Stimulated activated CD4-positive, alpha-beta T cell treated with anti-CD3 and anti-CD28 coated beads, Interleukin-4, amount 100 ng/mL, for 48 hours (primary cell): ENCODE measurements around the gene VAT1L.

ENCODE experiments used
- DNase-seq, 2 donors: peaks; one replicate each; pipeline ENCODE4 v3.0.0-alpha.2; 2020; ENCODE audit warnings: low read depth in 2 of 2

VAT1L gene

DNA sequence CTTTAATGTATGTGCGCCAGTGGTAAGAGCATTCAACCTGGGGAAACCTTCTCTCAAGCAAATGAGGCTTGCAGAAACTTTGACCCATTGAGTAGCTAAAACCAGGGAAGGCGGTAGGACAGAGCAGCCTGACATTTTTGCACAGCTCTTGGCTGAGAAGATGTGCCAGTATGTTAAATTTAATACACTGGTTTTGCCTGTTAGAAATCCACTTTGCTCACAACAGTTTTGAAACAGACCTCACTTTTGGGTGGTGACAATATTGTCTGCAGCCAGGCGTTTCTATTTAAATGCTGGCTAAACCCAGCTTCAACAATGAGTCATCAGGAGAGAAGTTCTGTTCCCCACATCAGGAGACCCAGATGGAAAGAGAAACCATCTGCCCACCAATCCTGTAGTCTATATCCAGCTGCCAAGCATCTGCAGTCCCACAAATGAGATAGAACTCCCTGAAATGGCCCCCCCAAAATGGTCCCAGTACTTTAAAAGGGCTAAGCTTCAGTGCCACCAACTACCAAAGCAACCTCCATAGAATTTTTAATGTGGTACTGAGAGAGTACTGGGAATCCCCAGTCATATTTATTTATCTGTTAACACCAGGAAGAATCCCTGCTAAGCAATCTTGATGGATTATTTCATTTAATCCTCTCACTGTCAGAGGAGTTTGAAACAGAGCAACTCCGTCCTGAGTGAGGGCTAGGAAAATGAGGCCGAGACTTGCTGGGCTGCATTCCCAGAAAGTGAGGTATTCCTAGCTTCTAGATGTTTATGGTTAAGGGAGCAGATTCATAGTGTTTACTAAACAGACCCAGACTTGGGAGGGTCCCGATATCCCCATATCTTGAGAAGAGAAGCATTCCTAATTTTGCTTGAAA, 205.0 kb downstream of the VAT1L start:
- no peak for DNase-seq

DNA sequence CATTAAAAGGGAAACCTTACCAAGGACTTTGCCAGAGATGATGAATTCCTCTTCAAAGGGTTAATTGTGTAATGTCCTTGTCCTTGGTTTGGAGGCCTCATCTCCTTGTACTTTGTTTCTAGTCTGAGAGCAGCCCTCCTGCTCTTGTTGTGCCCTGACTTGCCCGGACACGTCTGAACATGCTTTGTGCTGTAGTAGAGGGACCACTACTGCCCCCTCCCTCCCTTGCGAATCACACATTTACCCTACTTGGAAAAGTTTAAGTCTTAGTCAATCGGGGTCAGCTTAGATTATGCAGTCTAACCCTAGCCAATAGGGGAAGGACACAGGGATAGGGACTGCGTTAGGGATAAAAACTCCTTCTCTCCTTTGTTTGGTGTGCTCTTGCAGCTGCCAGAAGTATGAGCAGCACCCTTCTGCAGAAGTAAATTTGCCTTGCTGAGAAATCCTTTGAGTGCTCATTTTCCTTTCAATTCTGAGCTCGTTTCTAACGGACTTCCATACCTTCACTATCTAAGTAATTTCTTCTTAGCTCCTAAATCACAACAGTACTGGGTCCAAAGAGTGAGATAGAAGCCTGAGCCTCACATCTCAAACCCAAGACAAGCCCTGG, 207.6 kb downstream of the VAT1L start:
- no peak for DNase-seq

DNA sequence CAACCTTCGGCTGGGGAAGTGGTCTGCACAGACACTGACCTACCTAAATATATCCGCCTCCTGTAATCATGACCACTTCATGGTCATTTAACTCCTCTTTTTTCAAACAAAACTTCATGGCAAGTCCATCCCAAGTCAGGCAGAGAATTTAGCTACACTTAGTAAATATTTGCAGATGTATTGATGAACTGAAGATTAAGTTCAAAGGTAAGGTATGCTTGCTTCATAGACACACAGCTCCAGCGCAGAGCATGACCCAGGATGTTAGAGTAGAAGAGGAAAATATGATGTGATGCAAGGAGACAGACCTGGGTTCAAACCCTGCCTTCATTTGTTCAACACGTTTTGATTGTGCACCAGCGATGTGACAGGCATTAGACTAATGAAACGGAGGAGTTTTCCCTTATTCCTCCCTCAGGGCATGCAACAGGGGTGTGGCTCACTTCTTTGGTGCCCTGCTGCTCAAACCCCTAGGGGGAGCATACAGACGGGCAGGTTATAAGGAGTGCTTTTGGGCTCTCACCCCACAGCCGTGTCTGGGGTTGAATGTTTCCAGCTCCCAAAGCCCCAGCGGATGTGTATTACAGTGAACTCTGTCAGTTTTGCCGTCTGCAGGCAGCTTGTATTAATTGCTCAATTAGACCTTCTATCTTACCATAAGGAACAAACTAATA, 210.1 kb downstream of the VAT1L start:
- DNase-seq = no peak

DNA sequence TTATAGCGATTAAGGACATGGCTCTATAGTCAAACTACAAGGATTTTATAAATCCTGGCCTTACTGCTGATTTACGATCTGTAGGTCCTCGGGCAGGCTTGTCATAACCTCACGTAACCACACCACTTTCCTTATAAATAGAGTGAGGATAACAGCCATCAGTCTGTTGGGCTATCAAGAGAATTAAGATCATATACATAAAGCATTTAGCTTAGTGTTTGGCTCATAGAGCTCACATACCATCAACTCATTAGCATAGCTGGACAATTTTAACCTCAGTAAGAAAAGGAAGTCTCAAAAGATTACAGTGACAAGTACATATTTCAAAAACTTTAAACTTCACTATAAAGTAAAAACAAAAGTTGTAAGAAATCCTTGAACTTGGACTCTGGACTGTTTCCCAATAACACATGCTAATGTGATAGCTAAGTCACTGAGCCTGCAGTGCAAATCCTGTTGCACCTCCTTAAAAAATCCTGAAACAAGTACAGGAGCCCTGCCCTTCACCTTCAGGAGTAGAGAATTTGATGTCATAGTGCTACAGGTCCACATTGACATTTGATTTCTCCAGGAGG, 213.2 kb downstream of the VAT1L start:
- no peak for DNase-seq

DNA sequence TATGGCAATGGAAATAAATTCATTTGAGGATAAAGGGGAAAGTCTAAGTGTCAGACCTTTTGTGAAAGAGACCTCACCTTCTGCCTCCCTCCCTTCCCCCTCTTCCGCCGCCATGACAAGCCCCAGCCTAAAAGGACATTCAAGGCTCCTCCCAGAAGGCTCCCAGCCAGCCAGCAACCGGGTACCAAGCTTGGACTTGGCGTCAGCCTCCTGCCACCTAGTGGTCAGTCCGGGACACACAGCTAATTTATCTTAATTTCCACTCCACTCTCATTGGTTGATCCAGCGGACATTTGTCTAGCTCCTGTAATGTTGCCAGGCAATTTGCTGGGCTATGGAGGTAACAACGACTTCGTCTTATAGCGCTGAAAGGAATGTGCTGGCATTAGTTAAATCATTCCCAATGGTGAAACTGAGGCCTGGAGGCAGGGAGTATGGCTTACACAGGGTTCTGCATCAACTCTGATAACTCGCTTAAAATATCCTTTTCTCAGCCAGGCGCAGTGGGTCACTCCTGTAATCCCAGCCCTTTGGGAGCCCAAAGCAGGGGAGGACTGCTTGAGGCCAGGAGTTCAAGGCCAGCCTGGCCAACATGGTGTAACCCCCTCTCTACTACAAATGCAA, 214.7 kb downstream of the VAT1L start:
- DNase-seq = peak; percentile 68 to 73

DNA sequence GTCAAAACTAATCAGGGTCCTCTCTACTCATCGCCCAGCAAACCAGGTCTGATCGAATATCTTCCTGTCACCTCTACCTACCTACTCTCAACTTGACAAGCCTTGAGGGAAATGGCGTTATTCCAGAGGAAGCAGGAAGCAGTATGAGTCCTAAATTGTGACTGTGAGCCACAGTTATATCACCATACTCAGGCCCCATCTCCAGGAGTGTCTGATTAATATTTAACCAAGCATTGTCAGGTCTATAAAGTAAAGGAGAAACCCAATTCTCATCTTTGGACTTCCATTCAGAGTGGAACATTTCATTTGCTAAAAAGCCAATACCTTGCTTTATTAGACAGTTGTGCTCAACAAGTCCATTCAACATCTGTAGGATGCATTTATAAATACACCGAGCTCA, 216.2 kb downstream of the VAT1L start:
- no peak for DNase-seq

DNA sequence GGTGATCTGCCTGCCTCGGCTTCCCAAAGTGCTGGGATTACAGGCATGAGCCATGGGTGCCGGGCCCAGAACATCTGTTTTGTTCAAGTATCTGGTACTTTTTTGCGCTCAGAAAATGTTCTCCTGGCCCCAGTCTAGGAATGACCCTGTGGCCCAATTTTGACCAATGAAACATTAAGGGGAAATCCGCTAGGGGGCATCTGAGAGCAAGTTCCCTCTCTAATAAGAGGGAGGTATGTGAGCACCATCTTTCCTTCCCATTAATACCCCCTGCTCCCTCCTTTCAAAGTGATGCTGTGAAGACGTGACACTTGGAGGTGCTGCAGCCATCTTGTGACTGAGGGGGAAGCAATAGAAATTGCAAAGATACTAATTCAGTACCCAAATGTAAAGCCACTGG, 217.5 kb downstream of the VAT1L start:
- no peak for DNase-seq

DNA sequence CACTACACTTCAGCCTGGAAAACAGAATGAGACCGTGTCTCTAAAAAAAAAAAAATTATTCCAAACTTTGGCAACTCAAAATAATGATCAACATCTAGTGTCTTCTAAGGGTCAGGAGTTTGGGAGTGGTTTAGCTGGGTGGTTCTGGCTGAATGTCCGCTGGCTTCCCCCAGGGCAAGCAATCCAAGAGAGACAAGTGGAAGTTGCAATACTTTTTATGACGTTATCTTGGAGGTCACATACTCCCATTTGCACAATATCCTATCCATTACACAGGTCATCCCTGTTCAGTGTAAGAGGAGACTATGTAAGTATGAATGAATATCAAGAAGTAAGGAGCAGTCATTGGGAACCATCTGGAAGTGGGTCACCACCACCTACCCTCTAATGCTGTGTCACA, 218.8 kb downstream of the VAT1L start:
- DNase-seq = no peak

DNA sequence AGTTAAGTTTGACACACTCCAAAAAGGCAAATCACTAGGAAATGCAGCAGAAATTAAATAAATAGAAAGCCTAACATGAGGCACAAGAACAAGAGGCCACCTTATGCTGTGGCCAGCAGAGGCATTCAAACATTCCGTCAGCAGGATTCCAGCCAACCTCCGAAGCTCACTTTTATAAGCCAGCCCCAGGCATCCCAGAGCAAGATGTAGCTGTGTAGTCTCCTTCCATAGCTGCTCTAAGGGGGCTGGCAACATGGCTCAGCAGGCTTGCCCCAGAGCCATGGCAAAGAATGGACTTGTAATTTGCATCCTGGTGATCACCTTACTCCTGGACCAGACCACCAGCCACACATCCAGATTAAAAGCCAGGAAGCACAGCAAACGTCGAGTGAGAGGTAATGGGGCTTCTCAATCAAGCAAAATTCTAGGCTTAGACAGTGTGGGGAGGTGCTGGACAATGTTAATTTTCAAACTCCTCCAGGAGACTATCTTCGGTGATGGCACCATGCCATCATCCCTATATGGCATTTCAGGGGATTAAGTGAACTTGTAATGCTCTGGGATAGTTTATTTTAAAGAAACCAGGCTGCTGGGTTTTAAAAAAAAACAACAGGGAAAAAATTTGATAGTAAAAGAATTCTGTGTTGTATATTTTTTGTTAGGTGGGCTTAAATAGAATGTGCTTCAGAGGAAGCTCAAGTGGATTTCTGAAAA, 234.1 kb downstream of the VAT1L start, which contains the start of gene CLEC3A:
TSS of gene CLEC3A (plus strand) at position 202 of the 714 bp plus-strand sequence. CDS start at position 281, 79 bp downstream.
- no peak for DNase-seq

DNA sequence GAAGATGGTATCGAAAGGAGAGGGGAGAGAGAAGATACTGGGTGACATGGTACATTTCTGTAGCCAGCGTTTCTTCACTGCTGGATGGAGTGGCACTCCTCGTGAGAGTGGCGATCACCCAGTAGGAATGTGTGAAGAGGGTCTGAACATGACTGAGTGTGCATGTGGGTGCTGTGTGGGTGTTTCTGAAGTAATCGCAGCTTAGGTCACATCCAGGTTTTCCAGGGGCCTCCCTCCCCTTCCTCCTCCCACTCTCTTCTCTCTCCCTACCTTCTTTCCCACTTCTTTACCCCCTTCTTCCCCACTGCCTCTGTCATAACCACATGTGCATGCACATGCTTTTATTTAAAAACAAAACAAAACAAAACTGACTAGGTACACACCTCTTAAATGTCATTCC, 235.8 kb downstream of the VAT1L start:
- no peak for DNase-seq

DNA sequence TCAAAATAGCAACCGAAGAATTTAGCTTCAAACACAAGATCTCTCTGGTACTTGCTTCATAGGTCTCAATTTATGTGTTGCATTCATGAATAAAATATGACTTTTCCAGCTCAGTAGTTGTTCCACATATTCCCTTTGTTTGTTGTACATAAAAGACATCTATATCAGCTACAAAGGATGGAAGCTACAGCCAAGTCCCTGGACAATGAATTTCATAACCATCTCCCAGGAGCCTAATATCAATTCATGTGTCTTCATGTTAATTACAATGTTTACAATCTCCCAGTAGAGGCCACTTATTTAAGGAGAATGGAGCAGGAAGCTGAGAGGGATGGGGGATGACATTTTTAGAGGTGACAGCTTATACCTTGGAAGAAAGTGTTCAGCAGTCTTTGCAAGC, 237.3 kb downstream of the VAT1L start:
- DNase-seq = no peak

DNA sequence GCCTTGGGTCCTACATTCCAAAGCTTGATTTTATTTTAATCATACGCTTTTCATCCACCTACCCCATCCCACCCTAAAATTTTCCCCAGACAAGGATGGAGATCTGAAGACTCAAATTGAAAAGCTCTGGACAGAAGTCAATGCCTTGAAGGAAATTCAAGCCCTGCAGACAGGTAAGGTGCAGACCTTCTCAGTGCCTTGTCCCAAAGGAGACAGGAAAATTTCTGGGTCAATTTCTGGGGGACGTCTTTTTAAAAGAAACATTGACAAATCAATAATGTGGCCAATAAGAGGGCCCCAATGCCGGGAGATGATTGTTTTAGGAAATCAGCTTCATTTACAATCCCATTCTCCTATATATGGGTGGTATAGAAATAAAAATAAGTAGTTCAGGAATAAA, 239.7 kb downstream of the VAT1L start:
- DNase-seq = no peak
